Measurements from ENCODE around the gene TEX19. TPM values are rescaled to one million over a fixed set of nuclear protein-coding genes. Genes with fewer than 3 reads are reported as not detected.

TEX19 gene
- total and polyA plus RNA-seq, 2 of the 8 experiments (the other 6 are each of a cell fraction or from before 2014, with no cell fraction given) = 0.54 to 0.80 TPM

DNA sequence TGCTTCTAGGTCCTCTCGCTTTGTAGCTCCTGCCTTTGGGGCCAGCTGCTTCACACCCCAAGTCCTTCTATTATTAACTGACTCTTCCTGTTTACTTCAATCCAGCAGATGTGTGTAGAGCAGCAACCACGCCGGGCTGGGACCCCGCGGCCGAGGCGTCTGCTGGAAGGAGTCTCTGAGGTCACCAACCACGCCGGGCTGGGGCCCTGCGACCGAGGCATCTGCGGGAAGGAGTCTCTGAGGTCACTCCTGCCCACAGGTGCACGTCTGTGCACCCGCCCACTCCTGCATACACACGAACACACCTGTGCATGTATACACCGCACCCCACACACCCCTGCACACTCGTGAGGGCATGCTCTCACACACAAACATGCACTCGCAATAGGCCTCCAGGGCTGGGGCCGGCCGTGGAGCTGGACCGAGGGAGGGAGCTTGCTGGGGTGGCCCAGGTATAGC, 7.8 kb upstream of the TEX19 start:
- Histone ChIP-seq H3K4me2 (ENCODE audit: insufficient read depth in 1 of 2, low read depth in 2 of 2, low read length in 2 of 2) (no peak overlapping the region), H3K9me3 (ENCODE audit: insufficient read depth in 2 of 2, low read depth in 1 of 2, low read length in 1 of 2) (no peaks in the 10 kb centered on the region), H3K4ac (replicated peaks; ENCODE audit: insufficient read length, low read depth, low read length) (peak overlapping the region; percentile 85), H2BK20ac (ENCODE audit: low read length) (no peak overlapping the region), H2AK5ac (ENCODE audit: low read depth, low read length) (no peak overlapping the region), H3K23me2 (ENCODE audit: low read depth, low read length) (no peaks in the 10 kb centered on the region), H3K36me3 (ENCODE audit: control insufficient read depth in 2 of 4, insufficient read depth in 4 of 4, low read length in 3 of 4) (no peaks in the 10 kb centered on the region), H3K18ac (ENCODE audit: extremely low read depth, low read length) (no peak overlapping the region), H3K27ac (ENCODE audit: low read depth, low read length) (no peak overlapping the region), H2BK15ac (ENCODE audit: low read length) (no peak overlapping the region), H2BK5ac (ENCODE audit: low read depth, low read length) (no peak overlapping the region), H3K23ac (ENCODE audit: insufficient read length) (no peak overlapping the region), H4K8ac (ENCODE audit: extremely low read depth, insufficient read depth, low read length) (peak overlapping the region; percentile 59), H2BK12ac (ENCODE audit: low read depth, low read length) (no peak overlapping the region), H4K20me1 (replicated peaks in 1 of 2; ENCODE audit: control insufficient read depth in 1 of 2, insufficient read depth in 2 of 2, low read length in 2 of 2) (no peaks in the 10 kb centered on the region), H3K4me3 (ENCODE audit: extremely low read depth in 1 of 4, insufficient read depth in 2 of 4, low read depth in 3 of 4, low read length in 4 of 4) (no peak overlapping the region), H3K27me3 (replicated peaks in 1 of 4; ENCODE audit: control insufficient read depth in 3 of 4, extremely low read depth in 1 of 4, insufficient read depth in 3 of 4, low read length in 3 of 4) (no peaks in the 10 kb centered on the region), H3K14ac (ENCODE audit: insufficient read length) (no peak overlapping the region), H4K91ac (replicated peaks; ENCODE audit: insufficient read length, low read length) (peak overlapping the region; percentile 65), H3K9ac (replicated peaks in 1 of 4; ENCODE audit: extremely low read depth in 1 of 4, low read depth in 3 of 4, low read length in 3 of 4) (no peak overlapping the region), H4K5ac (ENCODE audit: insufficient read length, low read depth, low read length) (no peak overlapping the region), H3K79me1 (ENCODE audit: low read depth, low read length) (no peaks in the 10 kb centered on the region), H3K56ac (replicated peaks; ENCODE audit: insufficient read length, low read depth, low read length) (no peak overlapping the region), H3K4me1 (replicated peaks in 1 of 4; ENCODE audit: control insufficient read depth in 3 of 4, insufficient read depth in 4 of 4, low read length in 3 of 4) (no peaks in the 10 kb centered on the region; a peak in 1 of 7 replicates), H3K79me2 (ENCODE audit: control insufficient read depth in 1 of 2, insufficient read depth in 2 of 2, low read length in 2 of 2) (no peaks in the 10 kb centered on the region), H2AFZ (ENCODE audit: low read length) (no peak overlapping the region), H2BK120ac (replicated peaks; ENCODE audit: low read depth, low read length) (no peak overlapping the region)
- CTCF ChIA-PET (ENCODE audit: partially characterized antibody) = interaction anchor here (0.6 to 2.3 kb wide), 24 partner anchors 12 to 1270 kb away, joined by 3 to 9 read pairs (median 4); no protein-coding TSS in a partner anchor
- POLR2A ChIA-PET (ENCODE audit: partially characterized antibody) = no interaction called here
- no peak for DNase-seq (ENCODE audit: low read depth in 1 of 2, low spot score in 2 of 2)
- 75% methylated on average over 21 of the region's 21 CpGs; no CpG with 5 or more reads in 1 of the 2 experiments for WGBS, 2 experiments (ENCODE audit: extremely low coverage in 1 of 2, insufficient coverage in 1 of 2, insufficient read length in 1 of 2, insufficient replicate concordance in 2 of 2, low coverage in 1 of 2, low lambda C conversion rate in 2 of 2, missing lambda C conversion rate in 1 of 2)
- TF ChIP-seq GTF2F1 (IDR thresholded peaks at IDR 0.05; ENCODE audit: borderline replicate concordance, low read depth, low read length) = no peak
- no peak for TF ChIP-seq SP4 (IDR thresholded peaks at IDR 0.05; ENCODE audit: low read length)
- no peak for TF ChIP-seq EGR1 (IDR thresholded peaks at IDR 0.05; ENCODE audit: borderline replicate concordance, low read depth, low read length)
- no peak for TF ChIP-seq NRF1 (IDR thresholded peaks at IDR 0.05; ENCODE audit: low read depth, low read length)
- TF ChIP-seq SIX5 (IDR thresholded peaks at IDR 0.05; ENCODE audit: low read depth, low read length) = no peak
- TF ChIP-seq, protein P1, sequence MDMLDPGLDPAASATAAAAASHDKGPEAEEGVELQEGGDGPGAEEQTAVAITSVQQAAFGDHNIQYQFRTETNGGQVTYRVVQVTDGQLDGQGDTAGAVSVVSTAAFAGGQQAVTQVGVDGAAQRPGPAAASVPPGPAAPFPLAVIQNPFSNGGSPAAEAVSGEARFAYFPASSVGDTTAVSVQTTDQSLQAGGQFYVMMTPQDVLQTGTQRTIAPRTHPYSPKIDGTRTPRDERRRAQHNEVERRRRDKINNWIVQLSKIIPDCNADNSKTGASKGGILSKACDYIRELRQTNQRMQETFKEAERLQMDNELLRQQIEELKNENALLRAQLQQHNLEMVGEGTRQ (IDR thresholded peaks at IDR 0.05; ENCODE audit: low read length) = no peak
- TF ChIP-seq EZH2 (IDR thresholded peaks at IDR 0.05; ENCODE audit: low read depth, low read length, severe bottlenecking) = no peak
- TF ChIP-seq SAP30 (IDR thresholded peaks at IDR 0.05; ENCODE audit: insufficient read depth, insufficient replicate concordance, low read length) = no peak
- TF ChIP-seq, protein P2, sequence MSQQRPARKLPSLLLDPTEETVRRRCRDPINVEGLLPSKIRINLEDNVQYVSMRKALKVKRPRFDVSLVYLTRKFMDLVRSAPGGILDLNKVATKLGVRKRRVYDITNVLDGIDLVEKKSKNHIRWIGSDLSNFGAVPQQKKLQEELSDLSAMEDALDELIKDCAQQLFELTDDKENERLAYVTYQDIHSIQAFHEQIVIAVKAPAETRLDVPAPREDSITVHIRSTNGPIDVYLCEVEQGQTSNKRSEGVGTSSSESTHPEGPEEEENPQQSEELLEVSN (IDR thresholded peaks at IDR 0.05) = no peak
- no peak for TF ChIP-seq RXRA (IDR thresholded peaks at IDR 0.05; ENCODE audit: insufficient read depth, low read depth, low read length)
- no peak for TF ChIP-seq CREB1 (IDR thresholded peaks at IDR 0.05)
- no peak for FAIRE-seq
